Measurements from ENCODE around the gene ABCA9. TPM values are rescaled to one million over a fixed set of nuclear protein-coding genes. Genes with fewer than 3 reads are reported as not detected.

The ABCA9 gene
- total and polyA plus RNA-seq, 8 donors, result 2.4 to 11.0 (median 7.6) TPM

DNA sequence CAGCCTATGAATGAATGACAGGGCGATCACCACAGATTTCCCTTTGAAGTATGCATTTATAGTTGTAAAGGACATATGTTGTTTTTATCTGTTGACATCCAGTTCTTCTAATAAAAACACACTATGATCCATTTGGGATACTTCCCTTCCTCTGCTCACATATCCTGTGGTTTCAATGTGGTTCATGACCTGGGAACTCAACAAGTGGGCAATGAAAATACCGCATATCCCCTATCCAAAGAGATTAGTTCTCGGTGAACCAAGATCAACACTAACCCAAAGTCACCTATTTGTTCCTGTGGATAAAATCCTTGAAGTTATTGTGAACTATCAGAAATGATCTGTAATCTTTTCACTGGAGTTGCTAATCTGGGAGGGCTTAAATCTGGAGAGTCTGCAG is 121.5 kb downstream of the ABCA9 start:
- DNase-seq, result no peak
- Histone ChIP-seq H3K36me3 (no peaks in the 10 kb centered on the region), H3K27ac (no peak overlapping the region), H3K9me3 (peaks cover 0 to 5% of the 10 kb centered on the region in 2 donors), H3K4me3 (no peak overlapping the region), H3K4me1 (no peaks in the 10 kb centered on the region), H3K27me3 (no peaks in the 10 kb centered on the region)
- TF ChIP-seq, protein P1, sequence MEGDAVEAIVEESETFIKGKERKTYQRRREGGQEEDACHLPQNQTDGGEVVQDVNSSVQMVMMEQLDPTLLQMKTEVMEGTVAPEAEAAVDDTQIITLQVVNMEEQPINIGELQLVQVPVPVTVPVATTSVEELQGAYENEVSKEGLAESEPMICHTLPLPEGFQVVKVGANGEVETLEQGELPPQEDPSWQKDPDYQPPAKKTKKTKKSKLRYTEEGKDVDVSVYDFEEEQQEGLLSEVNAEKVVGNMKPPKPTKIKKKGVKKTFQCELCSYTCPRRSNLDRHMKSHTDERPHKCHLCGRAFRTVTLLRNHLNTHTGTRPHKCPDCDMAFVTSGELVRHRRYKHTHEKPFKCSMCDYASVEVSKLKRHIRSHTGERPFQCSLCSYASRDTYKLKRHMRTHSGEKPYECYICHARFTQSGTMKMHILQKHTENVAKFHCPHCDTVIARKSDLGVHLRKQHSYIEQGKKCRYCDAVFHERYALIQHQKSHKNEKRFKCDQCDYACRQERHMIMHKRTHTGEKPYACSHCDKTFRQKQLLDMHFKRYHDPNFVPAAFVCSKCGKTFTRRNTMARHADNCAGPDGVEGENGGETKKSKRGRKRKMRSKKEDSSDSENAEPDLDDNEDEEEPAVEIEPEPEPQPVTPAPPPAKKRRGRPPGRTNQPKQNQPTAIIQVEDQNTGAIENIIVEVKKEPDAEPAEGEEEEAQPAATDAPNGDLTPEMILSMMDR (IDR thresholded peaks at IDR 0.05), result no peak
- intact Hi-C loops (cut with DNase I), result no loop called here
- ATAC-seq, result no peak

DNA sequence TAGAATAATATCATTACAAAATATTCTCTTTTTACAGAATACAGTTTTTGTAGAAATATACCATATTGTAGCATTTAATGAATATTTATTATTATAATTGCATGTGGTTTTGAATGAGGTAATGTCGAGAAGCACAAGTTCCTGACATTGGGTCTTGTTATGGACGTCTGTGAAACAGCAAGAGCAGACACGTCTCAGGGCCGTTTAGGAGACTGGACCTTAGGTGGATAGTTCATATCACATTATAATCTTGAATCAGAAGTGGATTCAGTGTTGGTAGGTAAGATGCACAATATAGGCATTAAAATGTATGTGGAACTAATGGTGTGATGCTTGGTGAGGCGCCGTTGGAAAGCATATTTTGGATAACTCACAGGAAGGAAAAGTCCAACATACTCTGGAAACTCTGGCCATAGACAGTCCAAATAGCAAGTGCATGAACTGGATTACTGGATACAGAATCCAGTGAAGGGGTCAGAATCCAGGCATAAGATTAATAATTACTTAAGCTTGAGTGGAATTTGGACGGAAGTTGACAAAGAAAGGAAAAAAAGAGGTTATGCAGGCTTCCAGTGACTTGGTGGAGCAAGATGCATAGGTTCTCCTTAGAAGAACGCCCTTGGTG is 122.7 kb downstream of the ABCA9 start:
- no peaks in the 10 kb centered on the region for H3K27me3 ChIP-seq
- no peaks in the 10 kb centered on the region for H3K4me1 ChIP-seq
- no peaks in the 10 kb centered on the region for H3K36me3 ChIP-seq
- ATAC-seq (no peak), DNase-seq (no peak)
- no peak overlapping the region for H3K4me3 ChIP-seq
- TF ChIP-seq, protein P1 (IDR thresholded peaks at IDR 0.05), result no peak
- no peaks in the 10 kb centered on the region for H3K9me3 ChIP-seq
- no peak overlapping the region for H3K27ac ChIP-seq
- intact Hi-C loops (cut with DNase I), result no loop called here

DNA sequence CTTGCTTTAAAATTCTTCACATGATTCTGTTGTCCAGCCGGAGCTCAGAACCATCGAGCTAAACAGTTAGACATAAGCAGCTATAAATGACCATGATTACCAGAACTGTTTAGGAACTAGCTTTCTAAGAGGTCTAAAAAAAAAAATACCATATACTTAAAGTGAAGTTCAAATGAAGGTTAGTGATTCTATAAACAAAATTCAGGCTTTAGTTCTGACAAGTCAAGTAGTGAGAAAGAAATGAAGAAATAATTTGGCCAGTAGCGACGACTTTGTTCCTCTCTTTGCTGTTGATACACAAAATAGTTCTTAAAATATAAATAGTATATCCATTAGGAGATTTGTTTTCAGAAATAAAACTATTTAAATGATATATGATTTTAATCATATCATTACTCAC is 133.2 kb downstream of the ABCA9 start:
- Histone ChIP-seq H3K4me1 (no peaks in the 10 kb centered on the region), H3K4me3 (no peak overlapping the region), H3K27me3 (no peaks in the 10 kb centered on the region), H3K27ac (no peak overlapping the region), H3K9me3 (no peaks in the 10 kb centered on the region), H3K36me3 (no peaks in the 10 kb centered on the region)
- ATAC-seq (no peak), DNase-seq (peak in 2 of 4 donors; percentile 13 to 41)
- intact Hi-C loops (cut with DNase I), result no loop called here
- TF ChIP-seq, protein P1 (IDR thresholded peaks at IDR 0.05), result no peak

DNA sequence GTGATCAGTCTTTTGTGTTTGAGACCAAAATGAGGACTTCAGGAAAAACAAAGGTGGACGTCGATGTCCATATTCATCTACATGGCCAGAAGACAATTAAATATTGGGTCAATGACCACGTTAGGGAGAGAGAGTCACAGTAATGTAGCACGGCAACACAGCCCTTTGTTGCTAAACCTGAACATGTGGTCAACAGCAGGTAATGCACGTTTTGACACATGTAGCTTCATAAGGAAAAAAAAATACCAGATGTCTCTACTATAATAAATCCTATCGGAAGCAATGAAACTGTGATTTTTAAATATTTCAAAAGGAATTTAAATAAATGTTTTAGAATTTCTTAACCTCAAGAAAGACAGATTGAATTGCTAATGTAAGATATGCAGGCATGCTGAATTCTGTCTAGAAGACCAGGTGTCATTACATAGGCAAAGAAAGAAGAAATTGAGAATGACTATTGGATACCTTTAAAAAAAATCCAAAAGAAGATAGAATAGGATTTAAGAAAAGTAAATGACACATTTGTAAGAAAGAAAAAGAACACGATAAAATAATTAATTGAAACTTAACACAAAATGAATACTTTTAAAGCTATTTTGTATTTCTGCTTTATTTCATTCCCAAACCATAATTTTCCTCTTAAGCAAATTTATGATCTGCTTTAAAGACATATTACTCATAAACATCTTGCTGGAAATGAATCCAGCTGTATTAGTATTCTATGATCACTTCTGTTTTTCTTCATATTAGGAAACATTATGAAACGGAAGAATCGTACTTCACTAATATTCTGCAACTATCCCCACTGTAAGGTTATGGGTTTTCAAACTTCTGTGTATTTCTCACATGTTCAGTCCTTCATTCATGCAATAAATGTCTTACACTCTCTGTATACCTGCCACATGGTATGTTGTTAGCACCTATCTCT is 135.7 kb downstream of the ABCA9 start:
- Histone ChIP-seq H3K27ac (no peak overlapping the region), H3K4me1 (no peaks in the 10 kb centered on the region), H3K4me3 (no peak overlapping the region), H3K36me3 (no peaks in the 10 kb centered on the region), H3K9me3 (no peaks in the 10 kb centered on the region), H3K27me3 (no peaks in the 10 kb centered on the region)
- DNase-seq (no peak), ATAC-seq (no peak)
- TF ChIP-seq, protein P1 (IDR thresholded peaks at IDR 0.05), result no peak
- intact Hi-C loops (cut with DNase I), result no loop called here

Small RNAs within 50 kb of the gene (microRNA-seq; reads per million reads assigned to microRNA genes)
- gene MIR4524A, result 0 reads per million in 2 donors
- gene MIR4524B, result 0 reads per million in 2 donors

Other genes with a start within 250 kb of the ABCA9 start
- gene ABCA8, start 105.5 kb downstream of the ABCA9 start, total RNA-seq, result 10 to 100 TPM; 22.7 to 23.7 TPM
- gene ABCA8, start 105.5 kb downstream of the ABCA9 start, polyA plus RNA-seq (ENCODE audit: insufficient read length in 6 of 6), result 100 to 1,000 TPM in 4 of 6 donors, 10 to 100 TPM in 2; 74.8 to 145 (median 105) TPM
- 10 to 100 TPM; 12.4 to 14.6 TPM for gene ABCA6, start 81.0 kb upstream of the ABCA9 start, total RNA-seq
- 10 to 100 TPM; 17.8 to 60.7 (median 45.0) TPM for gene ABCA6, start 81.0 kb upstream of the ABCA9 start, polyA plus RNA-seq (ENCODE audit: insufficient read length in 6 of 6)
- gene ABCA10, start 167.9 kb upstream of the ABCA9 start, total RNA-seq, result 1 to 10 TPM; 4.0 to 5.9 TPM
- gene ABCA10, start 167.9 kb upstream of the ABCA9 start, polyA plus RNA-seq (ENCODE audit: insufficient read length in 6 of 6), result 10 to 100 TPM in 4 of 6 donors, 1 to 10 TPM in 2; 6.8 to 20.2 (median 10.7) TPM